ENCODE data around the gene AMMECR1.
"Not testable (repeated sequence)": the region's sequence is repeated elsewhere in the genome, so short reads cannot be mapped to it uniquely, and the experiment has no call there.

The AMMECR1 gene

GRCh38 chrX:110258552-110258951, 59.3 kb downstream of the AMMECR1 start:
- DNase-seq (ENCODE audit: low spot score) = no peak

- no peak for DNase-seq (ENCODE audit: low spot score)
These were observed 60.0 kb downstream of the AMMECR1 start for GRCh38 chrX:110257889-110258288.

GRCh38 chrX:110252711-110253110, 65.2 kb downstream of the AMMECR1 start:
- DNase-seq (ENCODE audit: low spot score) = no peak

DNA sequence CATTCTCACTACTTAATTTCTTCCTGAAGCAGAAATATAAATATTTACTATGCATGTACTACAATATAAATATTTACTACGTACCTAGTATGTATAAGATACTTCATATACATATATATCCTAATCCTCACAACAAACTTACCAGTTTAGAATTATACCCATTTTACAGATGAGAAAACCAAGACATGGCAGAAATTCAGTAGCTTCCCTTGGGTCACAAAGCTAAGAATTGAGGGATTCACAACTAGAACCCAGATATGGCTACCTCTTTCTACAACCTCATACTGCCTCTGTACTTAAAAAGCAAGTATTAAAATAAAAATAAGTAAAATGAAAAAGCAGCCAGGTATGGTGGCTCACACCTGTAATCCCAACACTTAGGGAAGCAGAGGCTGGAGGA, 65.9 kb downstream of the AMMECR1 start:
- DNase-seq (ENCODE audit: low spot score) = no peak

DNA sequence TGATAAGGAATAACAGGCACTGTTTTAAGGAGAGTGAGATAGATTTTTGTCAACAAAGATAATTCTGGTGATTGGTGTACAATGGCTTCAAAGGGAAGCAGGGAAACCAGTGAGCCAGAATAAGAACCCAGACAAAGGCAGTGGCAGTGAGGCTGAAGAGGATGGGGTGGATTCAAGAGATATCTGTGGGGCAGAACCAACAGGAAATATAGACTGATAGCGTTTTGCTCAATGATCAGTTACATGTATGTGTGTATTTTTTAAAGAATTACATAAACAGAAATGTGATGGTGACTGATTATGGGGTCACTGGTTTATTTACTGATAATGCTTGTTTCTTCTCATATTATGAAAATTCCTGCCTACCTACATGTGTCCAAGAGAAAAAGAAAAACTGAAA, 66.4 kb downstream of the AMMECR1 start:
- no peak for DNase-seq (ENCODE audit: low spot score)

DNA sequence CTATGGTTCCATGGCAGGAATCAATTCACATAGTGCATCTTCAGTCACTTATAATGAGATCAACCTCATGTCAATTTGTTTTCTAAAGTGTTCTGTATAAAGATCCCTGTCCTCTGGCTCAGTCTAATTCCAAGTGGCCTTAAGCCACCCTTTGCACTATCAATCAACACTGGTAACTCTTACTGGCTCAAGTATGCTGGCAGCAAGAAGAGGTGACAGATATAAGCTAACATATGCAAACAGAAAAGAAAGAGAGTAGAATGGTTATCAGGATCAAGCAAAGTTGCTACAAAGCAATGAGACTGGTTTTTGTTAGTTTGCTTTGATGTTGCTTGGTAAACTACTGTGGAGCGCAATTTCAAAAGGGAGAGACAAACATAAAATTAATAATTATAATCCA, 67.0 kb downstream of the AMMECR1 start:
- DNase-seq (ENCODE audit: low spot score) = no peak

DNA sequence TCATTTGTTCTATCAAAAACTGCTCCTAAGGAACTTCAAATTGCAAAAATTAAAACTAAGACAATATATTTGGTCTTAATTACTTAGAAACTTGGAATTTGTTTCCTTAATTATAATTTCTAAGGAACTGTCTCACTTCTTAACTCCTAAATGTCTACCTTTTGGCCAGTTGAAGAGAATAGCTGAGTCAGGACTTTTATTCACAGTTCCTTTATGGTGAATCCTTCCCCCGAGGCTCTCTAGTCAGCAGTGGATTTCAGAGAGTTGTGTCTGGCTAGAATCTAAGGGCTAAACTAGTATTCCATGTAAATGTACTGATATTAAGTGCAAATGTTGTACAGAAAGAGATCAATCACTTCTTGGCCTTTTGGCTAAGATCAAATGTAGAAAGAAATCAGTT, 69.3 kb downstream of the AMMECR1 start:
- DNase-seq (ENCODE audit: low spot score) = no peak

GRCh38 chrX:110245011-110245410, 72.9 kb downstream of the AMMECR1 start:
- no peak for DNase-seq (ENCODE audit: low spot score)

- no peak for DNase-seq (ENCODE audit: low spot score)
These were observed 75.5 kb downstream of the AMMECR1 start for GRCh38 chrX:110242371-110242770.

DNA sequence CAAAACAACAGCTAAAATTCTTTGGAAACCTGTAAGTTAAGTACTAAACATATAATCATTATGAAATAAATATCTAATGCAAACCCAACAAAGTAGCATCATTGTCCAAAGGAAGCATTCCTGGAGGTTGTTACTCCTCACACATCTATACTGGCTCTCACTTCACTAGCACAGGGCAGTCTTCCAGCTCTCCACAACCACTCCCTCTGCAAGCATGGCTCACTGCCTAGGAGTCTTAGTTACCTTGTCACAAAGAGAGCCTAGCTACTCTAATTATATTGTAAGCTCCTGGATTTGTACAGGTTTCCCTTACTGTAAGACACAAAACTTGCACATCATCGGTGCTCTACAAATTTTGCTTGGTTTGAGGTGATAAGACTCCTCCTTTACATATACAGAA, 76.1 kb downstream of the AMMECR1 start:
- DNase-seq (ENCODE audit: low spot score) = peak; percentile 28

GRCh38 chrX:110238259-110238658, 79.6 kb downstream of the AMMECR1 start:
- not testable (repeated sequence) for DNase-seq (ENCODE audit: low spot score)

DNA sequence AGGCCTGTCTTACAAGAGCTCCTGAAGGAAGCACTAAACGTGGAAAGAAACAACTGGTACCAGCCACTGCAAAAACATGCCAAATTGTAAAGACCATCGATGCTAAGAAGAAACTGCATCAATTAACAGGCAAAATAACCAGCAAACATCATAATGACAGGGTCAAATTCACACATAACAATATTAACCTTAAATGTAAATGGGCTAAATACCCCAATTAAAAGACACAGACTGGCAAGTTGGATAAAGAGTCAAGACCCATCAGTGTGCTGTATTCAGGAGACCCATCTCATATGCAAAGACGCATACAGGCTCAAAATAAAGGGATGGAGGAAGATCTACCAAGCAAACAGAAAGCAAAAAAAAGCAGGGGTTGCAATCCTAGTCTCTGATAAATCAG, 86.4 kb downstream of the AMMECR1 start:
- DNase-seq (ENCODE audit: low spot score) = not testable (repeated sequence)

DNA sequence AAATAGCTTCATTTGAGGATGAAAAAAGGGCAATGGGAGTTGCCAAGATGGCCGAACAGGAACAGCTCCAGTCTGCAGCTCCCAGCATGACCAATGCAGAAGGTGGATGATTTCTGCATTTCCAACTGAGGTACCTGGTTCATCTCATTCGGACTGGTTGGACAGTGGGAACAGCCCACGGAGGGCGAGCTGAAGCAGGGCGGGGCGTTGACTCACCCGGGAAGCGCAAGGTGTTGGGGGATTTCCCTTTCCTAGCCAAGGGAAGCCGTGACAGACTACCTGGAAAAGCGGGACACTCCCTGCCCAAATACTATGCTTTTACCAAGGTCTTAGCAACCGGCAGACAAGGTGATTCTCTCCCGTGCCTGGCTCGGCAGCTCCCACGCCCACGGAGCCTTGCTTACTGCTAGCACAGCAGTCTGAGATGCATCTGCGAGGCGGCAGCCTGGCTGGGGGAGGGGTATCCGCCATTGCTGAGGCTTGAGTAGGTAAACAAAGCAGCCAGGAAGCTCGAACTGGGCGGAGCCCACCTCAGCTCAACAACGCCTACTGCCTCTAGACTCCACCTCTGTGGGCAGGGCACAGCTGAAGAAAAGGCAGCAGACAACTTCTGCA, 88.3 kb downstream of the AMMECR1 start:
- DNase-seq (ENCODE audit: low spot score) = not testable (repeated sequence)

DNA sequence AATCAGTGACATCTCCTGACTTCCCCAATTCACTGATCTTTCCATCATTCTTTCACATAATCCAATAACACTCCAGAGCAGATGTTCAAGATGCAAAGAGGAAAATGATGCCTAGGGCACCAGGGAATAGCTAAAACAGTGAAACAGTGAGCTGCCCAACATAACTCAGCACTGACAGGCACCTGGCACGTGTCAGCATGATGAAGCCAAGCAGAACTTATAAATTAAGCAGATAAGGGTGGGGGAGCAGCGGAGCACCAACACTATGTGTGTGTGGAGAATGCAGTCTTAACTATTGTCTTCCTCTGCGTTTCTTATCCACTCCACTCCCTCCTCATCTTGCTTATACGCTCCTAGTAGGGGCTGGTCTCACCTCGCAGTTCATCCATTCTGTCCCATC, 89.4 kb downstream of the AMMECR1 start:
- DNase-seq (ENCODE audit: low spot score) = no peak

- no peak for DNase-seq (ENCODE audit: low spot score)
These were observed 91.0 kb downstream of the AMMECR1 start for GRCh38 chrX:110226931-110227330.

- no peak for DNase-seq (ENCODE audit: low spot score)
These were observed 92.8 kb downstream of the AMMECR1 start for GRCh38 chrX:110224926-110225617.

DNA sequence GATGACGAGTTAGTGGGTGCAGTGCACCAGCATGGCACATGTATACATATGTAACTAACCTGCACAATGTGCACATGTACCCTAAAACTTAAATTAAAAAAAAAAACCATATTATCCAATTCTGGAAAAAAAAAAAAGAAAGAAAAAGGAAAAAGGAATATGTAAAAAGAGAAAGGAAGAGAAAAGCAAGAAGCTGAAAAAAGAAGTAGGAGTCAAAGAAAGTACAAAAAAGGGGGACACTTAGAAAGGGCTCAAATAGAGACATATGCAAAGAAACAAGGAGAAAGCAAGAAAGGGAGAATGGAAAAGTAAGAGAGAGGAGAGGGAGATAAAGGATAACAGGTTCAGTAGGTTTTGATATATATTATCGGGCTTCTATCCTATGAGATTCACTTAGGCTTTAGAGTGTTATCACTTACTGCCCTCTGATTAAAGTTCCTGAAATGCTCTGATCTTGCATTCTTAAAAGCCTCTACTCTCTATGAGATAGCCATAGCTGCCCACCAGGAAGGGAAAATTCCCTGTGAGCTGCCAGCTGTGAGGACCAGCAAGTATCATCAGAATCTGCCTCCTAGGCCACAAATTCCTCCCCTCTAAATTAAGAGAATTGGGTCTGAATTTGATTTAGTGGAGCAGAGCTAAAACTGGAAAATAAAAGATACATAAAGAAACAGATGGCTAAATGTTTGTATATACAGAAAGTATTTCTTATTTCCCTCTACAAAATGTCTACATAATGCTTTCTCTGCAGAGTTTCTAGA, 95.2 kb downstream of the AMMECR1 start:
- no peak for DNase-seq (ENCODE audit: low spot score)

DNA sequence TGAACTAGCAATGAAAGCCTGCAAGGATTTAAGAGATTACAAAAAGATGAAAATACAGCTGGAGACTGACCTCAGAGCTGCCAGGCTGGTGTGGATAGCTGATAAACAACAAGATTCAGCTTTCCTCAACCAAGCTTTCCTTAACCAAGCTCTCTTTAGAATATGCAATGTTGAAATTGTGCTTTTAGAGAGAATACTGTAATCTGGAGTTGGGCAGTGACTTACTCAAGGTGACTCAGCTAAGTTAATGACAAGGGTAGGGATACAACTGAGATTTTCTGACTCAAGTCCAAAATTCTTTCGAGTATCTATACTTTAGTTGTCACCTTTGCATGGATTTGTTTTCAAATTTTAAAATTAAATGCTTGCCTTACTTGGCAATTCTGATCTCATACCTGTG, 98.0 kb downstream of the AMMECR1 start:
- peak; percentile 9 for DNase-seq (ENCODE audit: low spot score)

DNA sequence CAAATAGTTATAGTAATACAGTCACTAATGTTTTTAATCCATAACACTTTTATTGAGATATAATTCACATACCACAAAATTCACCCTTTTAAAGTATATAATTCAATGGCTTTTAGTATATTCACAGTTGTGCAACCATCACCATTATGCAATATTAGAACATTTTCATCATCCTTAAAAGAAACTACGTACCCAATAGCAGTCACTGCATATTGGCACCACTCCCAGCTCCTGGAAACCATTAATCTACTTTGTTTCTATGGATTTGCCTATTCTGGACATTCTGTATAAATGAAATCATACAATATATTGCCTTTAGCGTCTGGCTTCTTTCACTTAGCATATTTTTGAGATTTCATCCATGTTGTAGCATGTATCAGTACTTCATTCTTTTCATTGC, 99.3 kb downstream of the AMMECR1 start:
- no peak for DNase-seq (ENCODE audit: low spot score)

DNA sequence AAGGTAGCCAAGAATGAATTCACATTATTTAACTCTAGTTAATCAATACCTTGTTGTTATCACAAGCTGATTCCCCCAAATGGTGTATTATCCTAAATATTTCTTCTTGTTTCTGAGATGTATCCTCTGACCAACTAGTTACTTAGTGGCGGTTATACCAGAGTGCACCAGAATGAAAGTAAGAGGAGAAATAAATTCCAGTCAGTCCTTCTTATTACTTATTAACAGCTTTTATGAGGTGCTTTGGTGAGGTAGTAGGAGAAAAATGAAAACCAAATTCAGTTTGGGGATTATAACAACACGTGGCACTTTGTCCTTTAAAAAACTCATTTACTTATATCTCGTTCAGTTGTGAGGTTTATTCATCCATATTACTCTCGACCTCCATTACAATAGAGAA, 101.9 kb downstream of the AMMECR1 start:
- no peak for DNase-seq (ENCODE audit: low spot score)

- DNase-seq (ENCODE audit: low spot score) = no peak
These were observed 102.5 kb downstream of the AMMECR1 start for GRCh38 chrX:110215411-110215810.

DNA sequence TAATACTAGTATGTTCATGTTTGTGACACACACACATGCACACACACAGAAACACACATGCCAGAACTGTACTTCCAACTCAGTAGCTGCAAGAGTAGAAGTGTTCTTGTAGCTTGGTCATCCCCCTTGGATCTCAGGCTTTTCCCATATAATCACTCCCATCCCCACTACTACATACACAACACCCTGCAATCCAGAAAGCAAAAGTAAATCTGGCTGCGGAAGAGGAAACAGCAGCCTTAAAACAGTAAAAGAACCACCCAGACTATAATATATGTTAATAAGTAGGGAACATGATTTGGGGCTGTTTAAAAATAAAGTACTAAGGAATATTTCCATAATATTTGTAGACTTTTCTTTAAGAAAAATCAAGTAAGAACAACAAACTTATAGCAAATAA, 103.2 kb downstream of the AMMECR1 start:
- DNase-seq (ENCODE audit: low spot score) = no peak

- no peak for DNase-seq (ENCODE audit: low spot score)
These were observed 104.7 kb downstream of the AMMECR1 start for GRCh38 chrX:110213183-110213582.
